Body of pancreas (tissue), 4 donors: ENCODE results near the gene SHROOM2.

ENCODE experiments used
- POLR2A ChIP-seq, 3 donors: fragments of 450-650 bp; IDR thresholded peaks; one replicate each; pipeline ENCODE4 v1.6.1; 2016; ENCODE audit warnings: antibody characterized with exemption in 3 of 3, mild to moderate bottlenecking in 2 of 3
- TF ChIP-seq, protein P1 (sequence below), 7 experiments: fragments of 450-650 bp in 4 of 7; fragments of 200-600 bp in 3 of 7; sonication (generic) in 3 of 7; IDR thresholded peaks; one replicate each; pipeline ENCODE4 v1.5.1; 2016 to 2019; ENCODE audit warnings: antibody characterized with exemption in 7 of 7

GRCh38 chrX:9884031-9884779, 98.0 kb downstream of the SHROOM2 start:
- TF ChIP-seq, protein P1, sequence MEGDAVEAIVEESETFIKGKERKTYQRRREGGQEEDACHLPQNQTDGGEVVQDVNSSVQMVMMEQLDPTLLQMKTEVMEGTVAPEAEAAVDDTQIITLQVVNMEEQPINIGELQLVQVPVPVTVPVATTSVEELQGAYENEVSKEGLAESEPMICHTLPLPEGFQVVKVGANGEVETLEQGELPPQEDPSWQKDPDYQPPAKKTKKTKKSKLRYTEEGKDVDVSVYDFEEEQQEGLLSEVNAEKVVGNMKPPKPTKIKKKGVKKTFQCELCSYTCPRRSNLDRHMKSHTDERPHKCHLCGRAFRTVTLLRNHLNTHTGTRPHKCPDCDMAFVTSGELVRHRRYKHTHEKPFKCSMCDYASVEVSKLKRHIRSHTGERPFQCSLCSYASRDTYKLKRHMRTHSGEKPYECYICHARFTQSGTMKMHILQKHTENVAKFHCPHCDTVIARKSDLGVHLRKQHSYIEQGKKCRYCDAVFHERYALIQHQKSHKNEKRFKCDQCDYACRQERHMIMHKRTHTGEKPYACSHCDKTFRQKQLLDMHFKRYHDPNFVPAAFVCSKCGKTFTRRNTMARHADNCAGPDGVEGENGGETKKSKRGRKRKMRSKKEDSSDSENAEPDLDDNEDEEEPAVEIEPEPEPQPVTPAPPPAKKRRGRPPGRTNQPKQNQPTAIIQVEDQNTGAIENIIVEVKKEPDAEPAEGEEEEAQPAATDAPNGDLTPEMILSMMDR (IDR thresholded peaks at IDR 0.05), result no peak
- no peak for TF ChIP-seq POLR2A (IDR thresholded peaks at IDR 0.05)
